H1 (cell line): ENCODE data around the gene NKPD1. TPM values are rescaled to one million over a fixed set of nuclear protein-coding genes. Genes with fewer than 3 reads are reported as not detected.

Experiments used
- CTCF ChIA-PET: fragments of 300-600 bp; sonication (Branson Sonifier 250); formaldehyde crosslinking; loops from one replicate; lab custom pipeline; 2021; ENCODE audit not compliant: partially characterized antibody; lab: Charles Lee
- POLR2A ChIA-PET: fragments of 300-600 bp; sonication (Branson Sonifier 250); formaldehyde crosslinking; loops from one replicate; lab custom pipeline; 2021; ENCODE audit warnings: inconsistent platforms; ENCODE audit not compliant: partially characterized antibody; lab: Charles Lee
- DNase-seq, 2 experiments: peaks; one replicate each; pipeline versions ENCODE4 v3.0.0 to v3.0.0-alpha.2; 2010 to 2022; ENCODE audit warnings: low spot score in 2 of 2, low read depth in 1 of 2, mixed read lengths in 1 of 2
- FAIRE-seq: peaks from 2 replicates; lab custom pipeline; 2011; peaks lifted over from hg19 to GRCh38; lab: Jason Lieb, UNC
- H2AFZ ChIP-seq: 2 replicates; pipeline ENCODE4 v1.8.1; 2012; ENCODE audit warnings: low read length, inconsistent platforms
- H2AK5ac ChIP-seq: 2 replicates; pipeline ENCODE4 v1.6.1; 2013; ENCODE audit warnings: low read depth, low read length
- H2BK120ac ChIP-seq: replicated peaks from 2 replicates; pipeline ENCODE3; 2013; ENCODE audit warnings: low read depth, low read length, inconsistent platforms
- H2BK12ac ChIP-seq: 2 replicates; pipeline ENCODE4 v1.6.1; 2013; ENCODE audit warnings: low read depth, low read length
- H2BK15ac ChIP-seq: 2 replicates; pipeline ENCODE4 v1.6.1; 2013; ENCODE audit warnings: low read length
- H2BK20ac ChIP-seq: 2 replicates; pipeline ENCODE4 v1.6.1; 2013; ENCODE audit warnings: low read length
- H2BK5ac ChIP-seq: 2 replicates; pipeline ENCODE4 v1.6.1; 2013; ENCODE audit warnings: low read depth, low read length
- H3K14ac ChIP-seq: 2 replicates; pipeline ENCODE4 v1.6.1; 2013; ENCODE audit warnings: inconsistent platforms; ENCODE audit not compliant: insufficient read length
- H3K18ac ChIP-seq: 2 replicates; pipeline ENCODE4 v1.6.1; 2013; ENCODE audit warnings: low read length; ENCODE audit errors: extremely low read depth
- H3K23ac ChIP-seq: 2 replicates; pipeline ENCODE4 v1.6.1; 2013; ENCODE audit warnings: inconsistent platforms; ENCODE audit not compliant: insufficient read length
- H3K23me2 ChIP-seq: 2 replicates; pipeline ENCODE4 v1.6.1; 2013; ENCODE audit warnings: low read depth, low read length
- H3K27ac ChIP-seq: 2 replicates; pipeline ENCODE4 v1.6.1; 2011; ENCODE audit warnings: low read depth, low read length, inconsistent platforms
- H3K27me3 ChIP-seq, 4 experiments: replicated peaks in 1 of 4; 1 replicate in 1 of 4; 2 replicates in 3 of 4; pipeline versions ENCODE4 v1.6.1 to v1.8.1; 2011 to 2013; ENCODE audit warnings: low read length in 3 of 4, mild to moderate bottlenecking in 3 of 4, inconsistent platforms in 2 of 4, mixed read lengths in 2 of 4, moderate library complexity in 1 of 4; ENCODE audit not compliant: control insufficient read depth in 3 of 4, insufficient read depth in 3 of 4; ENCODE audit errors: extremely low read depth in 1 of 4
- H3K36me3 ChIP-seq, 4 experiments: 2 replicates each; pipeline versions ENCODE4 v1.6.1 to v1.8.1; 2011 to 2013; ENCODE audit warnings: mild to moderate bottlenecking in 4 of 4, low read length in 3 of 4, moderate library complexity in 2 of 4, control low read depth in 1 of 4, inconsistent platforms in 1 of 4; ENCODE audit not compliant: insufficient read depth in 4 of 4, control insufficient read depth in 2 of 4
- H3K4ac ChIP-seq: replicated peaks from 2 replicates; pipeline ENCODE3; 2013; ENCODE audit warnings: low read length, low read depth, mixed read lengths, inconsistent platforms; ENCODE audit not compliant: insufficient read length
- H3K4me1 ChIP-seq, 4 experiments: replicated peaks in 1 of 4; 1 replicate in 1 of 4; 2 replicates in 3 of 4; pipeline versions ENCODE4 v1.6.1 to v1.8.1; 2011 to 2013; ENCODE audit warnings: low read length in 3 of 4, inconsistent platforms in 2 of 4, mixed read lengths in 1 of 4; ENCODE audit not compliant: insufficient read depth in 4 of 4, control insufficient read depth in 3 of 4
- H3K4me2 ChIP-seq, 2 experiments: 2 replicates each; pipeline versions ENCODE4 v1.6.1 to v1.8.1; 2011 to 2013; ENCODE audit warnings: low read depth in 2 of 2, low read length in 2 of 2, control low read depth in 1 of 2, inconsistent platforms in 1 of 2, mild to moderate bottlenecking in 1 of 2; ENCODE audit not compliant: insufficient read depth in 1 of 2
- H3K4me3 ChIP-seq, 4 experiments: fragments of 200-600, 300-600 bp in 1 of 4; sonication (generic), shearing (Covaris generic), sonication (Bioruptor Twin) in 1 of 4; 2 replicates each; pipeline versions ENCODE4 v1.5.1 to v1.8.1; 2011 to 2016; ENCODE audit warnings: low read length in 4 of 4, low read depth in 3 of 4, control low read depth in 2 of 4, inconsistent platforms in 2 of 4, mild to moderate bottlenecking in 2 of 4, mixed read lengths in 1 of 4, moderate library complexity in 1 of 4; ENCODE audit not compliant: insufficient read depth in 2 of 4; ENCODE audit errors: extremely low read depth in 1 of 4
- H3K56ac ChIP-seq: replicated peaks from 2 replicates; pipeline ENCODE3; 2013; ENCODE audit warnings: low read depth, mild to moderate bottlenecking, mixed read lengths, low read length, inconsistent platforms; ENCODE audit not compliant: insufficient read length
- H3K79me1 ChIP-seq: 2 replicates; pipeline ENCODE4 v1.6.1; 2013; ENCODE audit warnings: low read depth, low read length, control low read depth
- H3K79me2 ChIP-seq, 2 experiments: 2 replicates each; pipeline versions ENCODE4 v1.6.1 to v1.8.1; 2012 to 2013; ENCODE audit warnings: low read length in 2 of 2, mild to moderate bottlenecking in 2 of 2, inconsistent platforms in 1 of 2; ENCODE audit not compliant: insufficient read depth in 2 of 2, control insufficient read depth in 1 of 2
- H3K9ac ChIP-seq, 4 experiments: replicated peaks in 1 of 4; 1 replicate in 1 of 4; 2 replicates in 3 of 4; pipeline versions ENCODE4 v1.6.1 to v1.8.1; 2011 to 2013; ENCODE audit warnings: low read depth in 3 of 4, low read length in 3 of 4, control low read depth in 2 of 4, mild to moderate bottlenecking in 2 of 4, moderate library complexity in 2 of 4, inconsistent platforms in 1 of 4; ENCODE audit errors: extremely low read depth in 1 of 4
- H3K9me3 ChIP-seq, 2 experiments: 2 replicates each; pipeline versions ENCODE4 v1.6.1 to v1.8.1; 2012 to 2013; ENCODE audit warnings: mild to moderate bottlenecking in 2 of 2, moderate library complexity in 2 of 2, control low read depth in 1 of 2, inconsistent platforms in 1 of 2, low read depth in 1 of 2, low read length in 1 of 2, mixed read lengths in 1 of 2; ENCODE audit not compliant: insufficient read depth in 2 of 2
- H4K20me1 ChIP-seq, 2 experiments: replicated peaks in 1 of 2; 2 replicates each; pipeline versions ENCODE3 to v1.8.1; 2011 to 2013; ENCODE audit warnings: inconsistent platforms in 2 of 2, low read length in 2 of 2, mild to moderate bottlenecking in 1 of 2; ENCODE audit not compliant: insufficient read depth in 2 of 2, control insufficient read depth in 1 of 2
- H4K5ac ChIP-seq: 2 replicates; pipeline ENCODE4 v1.6.1; 2013; ENCODE audit warnings: low read length, low read depth, mixed read lengths, inconsistent platforms; ENCODE audit not compliant: insufficient read length
- H4K8ac ChIP-seq: 2 replicates; pipeline ENCODE4 v1.8.0; 2013; ENCODE audit warnings: mild to moderate bottlenecking, moderate library complexity, low read length, inconsistent platforms; ENCODE audit not compliant: insufficient read depth; ENCODE audit errors: extremely low read depth
- H4K91ac ChIP-seq: replicated peaks from 2 replicates; pipeline ENCODE3; 2013; ENCODE audit warnings: low read length, mixed read lengths, inconsistent platforms; ENCODE audit not compliant: insufficient read length
- ASH2L ChIP-seq: fragments of 200-600, 300-600 bp; sonication (generic); IDR thresholded peaks from one replicate; pipeline ENCODE4 v1.7.1; 2017; ENCODE audit warnings: low read length
- CBX5 ChIP-seq: fragments of 300-800, 300-1000 bp; sonication (generic); IDR thresholded peaks from 2 replicates; pipeline ENCODE4 v1.7.1; 2016; ENCODE audit warnings: antibody characterized with exemption, low read length, low read depth
- CHD1 ChIP-seq: IDR thresholded peaks from 2 replicates; pipeline ENCODE4 v1.6.1; 2012; ENCODE audit warnings: low read depth, low read length, improper control_type of control experiment
- EZH2 ChIP-seq: fragments of 200-600 bp; sonication (generic); IDR thresholded peaks from 2 replicates; pipeline ENCODE4 v1.7.1; 2012; ENCODE audit warnings: low read depth, mild to moderate bottlenecking, moderate library complexity, low read length, inconsistent platforms; ENCODE audit not compliant: severe bottlenecking
- FOSL1 ChIP-seq: IDR thresholded peaks from 2 replicates; pipeline ENCODE4 v1.6.1; 2011; ENCODE audit warnings: mild to moderate bottlenecking, low read depth, low read length, moderate library complexity; ENCODE audit not compliant: insufficient read depth
- HDAC2 ChIP-seq, 2 experiments: fragments of 300-600 bp in 1 of 2; sonication (generic) in 1 of 2; IDR thresholded peaks; 2 replicates each; pipeline ENCODE4 v1.6.1; 2011 to 2012; ENCODE audit warnings: low read depth in 2 of 2, low read length in 2 of 2, mild to moderate bottlenecking in 2 of 2, moderate library complexity in 2 of 2, borderline replicate concordance in 1 of 2, inconsistent platforms in 1 of 2
- KDM5A ChIP-seq: fragments of 200-600 bp; IDR thresholded peaks from 2 replicates; pipeline ENCODE4 v1.7.1; 2012; ENCODE audit warnings: mild to moderate bottlenecking, low read length, inconsistent platforms, mixed read lengths
- PHF8 ChIP-seq: fragments of 200-600 bp; sonication (generic); conservative IDR thresholded peaks from 2 replicates; pipeline ENCODE4 v1.7.1; 2012; ENCODE audit warnings: low read depth, mild to moderate bottlenecking, inconsistent platforms, low read length, moderate library complexity
- POU5F1 ChIP-seq: IDR thresholded peaks from 2 replicates; pipeline ENCODE4 v1.6.1; 2011; ENCODE audit warnings: low read depth, mild to moderate bottlenecking, low read length, moderate library complexity
- SRF ChIP-seq: IDR thresholded peaks from 2 replicates; pipeline ENCODE4 v1.6.1; 2011; ENCODE audit warnings: mild to moderate bottlenecking, low read depth, low read length, moderate library complexity
- TAF1 ChIP-seq: IDR thresholded peaks from 2 replicates; pipeline ENCODE4 v1.6.1; 2011; ENCODE audit warnings: mild to moderate bottlenecking, low read depth, low read length
- TBP ChIP-seq: IDR thresholded peaks from 2 replicates; pipeline ENCODE4 v1.6.1; 2011; ENCODE audit warnings: low read depth, low read length, improper control_type of control experiment
- YY1 ChIP-seq: IDR thresholded peaks from 2 replicates; pipeline ENCODE4 v1.6.1; 2011; ENCODE audit warnings: low read depth, mild to moderate bottlenecking, low read length
- ZNF274 ChIP-seq: IDR thresholded peaks from 2 replicates; pipeline ENCODE4 v1.7.0; 2012; ENCODE audit warnings: low read length, borderline replicate concordance; ENCODE audit errors: extremely low read depth
- whole genome bisulfite sequencing, 2 experiments: shearing (Covaris generic) in 1 of 2; methylation state at CpG; one replicate each; pipeline versions ENCODE4 v1.1.6 to v1.1.7; 2013 to 2015; ENCODE audit warnings: low lambda C conversion rate in 2 of 2, mixed read lengths in 2 of 2, inconsistent platforms in 1 of 2, low coverage in 1 of 2, missing lambda C conversion rate in 1 of 2; ENCODE audit not compliant: insufficient replicate concordance in 2 of 2, insufficient coverage in 1 of 2, insufficient read length in 1 of 2; ENCODE audit errors: extremely low coverage in 1 of 2, missing lambda C conversion rate in 1 of 2; 5-methylcytosine and 5-hydroxymethylcytosine counted together
- polyA plus RNA-seq, 7 experiments: library from polyadenylated mRNA; depleted of rRNA in 3 of 7; stranded (reverse) in 5 of 7; unstranded in 2 of 7; fragments of >200 nt in 5 of 7; fragments of 200-250 nt in 2 of 7; gene quantifications; 1 replicate in 5 of 7; 2 replicates in 1 of 7; 4 replicates in 1 of 7; pipeline versions ENCODE4 v1.2.1 to v1.2.3, GENCODE V29; 2011 to 2013; ENCODE audit warnings: missing spikeins in 2 of 7, mixed read lengths in 2 of 7
- total RNA-seq: library from RNA; stranded (reverse); fragmentation: NEBNext Ultra II Directional; extraction: Animal tissue kit (Norgen Biotek cat#: 25700); gene quantifications from 2 replicates; pipeline ENCODE4 v1.2.1, GENCODE V29; 2021

The NKPD1 gene
- total and polyA plus RNA-seq, 2 of the 8 experiments (the other 6 are each of a cell fraction or from before 2014, with no cell fraction given) = 0.30 to 0.39 TPM

GRCh38 chr19:45142726-45143110, 18.1 kb downstream of the NKPD1 start:
- Histone ChIP-seq H3K23ac (no peak overlapping the region), H2BK15ac (no peak overlapping the region), H3K4me3 (no peak overlapping the region), H3K14ac (no peak overlapping the region), H3K27me3 (no peaks in the 10 kb centered on the region), H4K8ac (no peak overlapping the region), H3K23me2 (no peaks in the 10 kb centered on the region), H3K4me1 (peaks cover 0 to 8% (median 5%) of the 10 kb centered on the region in 4 experiments; a peak in 5 of 7 replicates), H3K79me2 (no peaks in the 10 kb centered on the region), H4K5ac (no peak overlapping the region), H3K9ac (no peak overlapping the region), H2AK5ac (no peak overlapping the region), H3K79me1 (peaks cover 12% of the 10 kb centered on the region), H2AFZ (no peak overlapping the region), H3K56ac (no peak overlapping the region), H2BK120ac (no peak overlapping the region), H3K4me2 (no peak overlapping the region), H2BK5ac (no peak overlapping the region), H3K9me3 (no peaks in the 10 kb centered on the region), H3K18ac (no peak overlapping the region), H3K27ac (no peak overlapping the region), H4K91ac (no peak overlapping the region), H3K36me3 (peaks cover 2 to 17% (median 7%) of the 10 kb centered on the region in 4 experiments; a peak in 5 of 8 replicates), H2BK12ac (no peak overlapping the region), H3K4ac (no peak overlapping the region), H4K20me1 (peaks cover 3 to 14% of the 10 kb centered on the region in 2 experiments), H2BK20ac (no peak overlapping the region)
- DNase-seq = no peak
- TF ChIP-seq TBP (no peak), CHD1 (no peak), SRF (no peak), TAF1 (no peak), FOSL1 (no peak), ZNF274 (no peak), ASH2L (no peak), HDAC2 (IDR thresholded peaks at IDR 0.05; ENCODE audit: borderline replicate concordance in 1 of 2, low read depth in 2 of 2, low read length in 2 of 2) (no peak), CBX5 (no peak), EZH2 (no peak), PHF8 (no peak), KDM5A (no peak), YY1 (no peak), POU5F1 (no peak)
- no peak for FAIRE-seq
- 86% methylated on average over 9 of the region's 9 CpGs; no CpG with 5 or more reads in 1 of the 2 experiments for WGBS, 2 experiments
- CTCF ChIA-PET = interaction anchor here (0.9 to 5.6 kb wide), 7 partner anchors 18 to 143 kb away, joined by 3 to 44 read pairs (median 4); partner anchors contain the start of genes BLOC1S3 and TRAPPC6A
- POLR2A ChIA-PET = interaction anchor here (0.8 to 1.0 kb wide), 2 partner anchors 32 to 50 kb away, joined by 3 read pairs; partner anchors contain the start of gene PPP1R37
